HG02642 (cell line): ENCODE results near the gene TRIM46.
"Not testable (repeated sequence)": the region's sequence is repeated elsewhere in the genome, so short reads cannot be mapped to it uniquely, and the experiment has no call there.

Experiments
- ATAC-seq: cut with Tn5 transposase; IDR thresholded peaks from one replicate; pipeline ENCODE4 v1.9.1; 2021; ENCODE audit warnings: mild to moderate bottlenecking; ENCODE audit not compliant: unreplicated experiment, poor library complexity

The TRIM46 gene

DNA sequence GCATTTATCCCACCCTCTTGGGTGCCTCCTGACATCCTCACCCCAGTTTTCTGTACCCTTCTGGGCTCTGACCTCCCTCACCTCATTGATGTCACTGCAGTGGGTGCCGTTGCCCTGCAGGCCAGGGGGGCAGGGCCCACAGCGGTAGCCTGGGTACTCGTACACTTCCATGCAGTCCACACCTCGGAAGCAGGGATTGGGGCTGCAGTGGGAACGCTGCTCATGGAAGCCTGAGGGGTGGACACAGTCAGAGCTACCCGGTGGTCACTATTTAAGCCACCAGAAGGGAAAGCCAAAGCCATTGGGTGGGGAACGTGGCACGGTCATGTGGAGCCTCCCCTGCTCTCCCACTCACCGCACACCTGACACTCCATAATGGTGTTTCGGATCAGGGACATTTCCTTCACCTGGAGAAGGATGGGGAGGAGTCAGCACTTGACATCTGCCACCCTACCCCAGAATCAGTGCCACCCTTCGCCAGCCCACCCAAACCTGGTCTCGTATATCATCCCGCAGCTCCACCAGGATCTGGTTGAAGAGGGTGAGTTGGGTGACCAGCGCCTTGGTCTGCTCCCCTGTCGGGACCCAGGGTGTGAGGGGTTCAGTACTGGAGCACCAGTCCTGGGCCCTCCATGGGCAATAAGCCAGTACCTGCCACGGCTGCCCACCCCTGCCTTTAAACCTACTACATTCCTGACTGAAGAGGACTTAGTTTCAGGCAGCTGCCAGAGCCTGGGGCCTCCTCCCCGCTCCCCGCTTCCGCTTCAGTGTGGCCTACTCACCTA is 29.3 kb downstream of the TRIM46 start:
- ATAC-seq: no peak

DNA sequence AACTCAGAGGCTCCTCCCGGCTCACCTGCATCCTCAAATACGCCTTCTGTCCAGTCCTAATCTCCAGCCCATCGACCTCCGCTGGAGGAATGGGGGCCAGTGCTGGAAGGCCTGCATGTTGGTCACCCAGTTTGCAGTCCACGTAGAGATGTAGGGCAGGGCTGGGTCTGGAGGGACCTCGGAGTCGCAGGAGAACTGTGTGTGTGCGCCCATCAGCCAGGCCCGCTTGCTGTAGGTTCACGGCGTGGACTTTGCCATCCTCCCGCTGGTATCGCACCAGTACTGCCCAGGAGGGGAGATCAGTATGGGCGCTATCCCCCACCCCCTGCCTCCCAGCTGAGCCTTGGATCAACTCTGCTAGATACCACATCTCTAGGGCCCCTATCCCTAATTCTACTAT is 31.4 kb downstream of the TRIM46 start:
- ATAC-seq: no peak

DNA sequence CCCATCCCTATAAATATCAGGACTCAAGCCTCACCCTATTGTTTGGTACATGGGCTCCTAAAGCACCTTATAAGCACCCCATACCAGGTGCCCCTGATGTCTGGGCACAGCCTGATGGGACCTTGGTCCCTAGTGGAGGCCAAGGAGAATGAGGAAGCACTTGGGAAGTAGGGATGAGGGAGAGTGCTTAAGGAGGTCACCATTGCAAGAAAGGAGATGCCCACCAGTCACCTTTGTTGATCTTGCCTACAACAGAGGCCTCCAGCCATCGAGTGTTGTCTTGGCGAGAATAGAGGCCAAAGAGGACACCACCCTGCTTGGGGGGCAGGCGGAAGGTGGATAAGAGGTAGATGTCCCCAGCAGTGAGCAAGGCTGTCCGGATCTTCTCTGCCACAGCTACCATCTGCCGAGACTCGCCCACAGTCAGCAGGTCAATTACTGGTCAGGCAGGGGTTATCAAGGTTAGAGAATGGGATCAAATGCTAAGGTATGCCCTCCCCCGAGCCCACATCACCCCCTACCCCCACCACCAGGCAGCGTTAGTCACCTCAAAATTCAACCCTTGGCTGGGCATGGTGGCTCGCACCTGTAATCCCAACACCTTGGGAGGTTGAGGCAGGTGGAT is 32.4 kb downstream of the TRIM46 start:
- no peak for ATAC-seq

DNA sequence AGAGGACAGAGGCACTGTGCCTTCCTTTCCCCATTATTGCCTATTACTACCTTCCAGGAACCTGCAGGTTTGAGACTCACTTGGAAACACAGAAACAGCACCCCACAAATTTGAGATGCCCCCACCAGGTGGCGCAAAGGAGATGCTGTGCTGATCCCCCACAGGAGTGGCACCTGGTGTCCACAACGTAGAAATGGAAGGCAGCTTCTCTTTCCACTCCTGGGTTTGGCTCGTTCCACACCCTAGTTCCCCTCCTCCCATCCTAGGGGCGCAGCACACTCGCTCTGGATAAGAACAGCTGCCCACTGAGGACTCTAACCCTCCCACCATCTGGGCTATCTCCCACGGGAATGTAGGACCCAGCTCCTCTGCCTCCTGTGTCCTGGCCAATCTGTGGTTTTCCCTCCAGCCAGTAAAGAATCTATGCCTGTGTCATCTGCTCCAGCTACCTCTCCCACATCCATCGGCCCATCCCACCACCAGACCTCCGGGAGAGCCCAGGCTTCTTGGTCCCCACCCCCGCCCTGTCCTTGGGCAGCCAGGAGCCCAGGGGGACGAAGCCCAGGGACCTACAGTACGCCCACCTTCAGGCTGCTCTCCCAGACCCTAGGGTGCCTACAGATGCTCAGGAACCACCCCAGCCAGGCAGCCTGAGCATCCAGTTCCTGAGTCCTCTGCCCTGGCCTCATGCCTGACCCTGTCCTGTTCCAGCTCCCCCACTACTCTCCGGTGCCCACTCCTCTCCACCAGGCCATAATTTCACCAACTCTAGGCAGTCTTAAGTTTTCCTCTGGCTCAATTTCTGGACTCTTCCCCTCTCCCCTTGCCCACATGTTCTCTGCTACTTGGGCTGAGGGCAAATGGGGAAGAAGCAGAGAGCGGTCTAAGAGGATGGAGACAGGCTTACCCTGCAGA is 33.5 kb downstream of the TRIM46 start:
- ATAC-seq: no peak

DNA sequence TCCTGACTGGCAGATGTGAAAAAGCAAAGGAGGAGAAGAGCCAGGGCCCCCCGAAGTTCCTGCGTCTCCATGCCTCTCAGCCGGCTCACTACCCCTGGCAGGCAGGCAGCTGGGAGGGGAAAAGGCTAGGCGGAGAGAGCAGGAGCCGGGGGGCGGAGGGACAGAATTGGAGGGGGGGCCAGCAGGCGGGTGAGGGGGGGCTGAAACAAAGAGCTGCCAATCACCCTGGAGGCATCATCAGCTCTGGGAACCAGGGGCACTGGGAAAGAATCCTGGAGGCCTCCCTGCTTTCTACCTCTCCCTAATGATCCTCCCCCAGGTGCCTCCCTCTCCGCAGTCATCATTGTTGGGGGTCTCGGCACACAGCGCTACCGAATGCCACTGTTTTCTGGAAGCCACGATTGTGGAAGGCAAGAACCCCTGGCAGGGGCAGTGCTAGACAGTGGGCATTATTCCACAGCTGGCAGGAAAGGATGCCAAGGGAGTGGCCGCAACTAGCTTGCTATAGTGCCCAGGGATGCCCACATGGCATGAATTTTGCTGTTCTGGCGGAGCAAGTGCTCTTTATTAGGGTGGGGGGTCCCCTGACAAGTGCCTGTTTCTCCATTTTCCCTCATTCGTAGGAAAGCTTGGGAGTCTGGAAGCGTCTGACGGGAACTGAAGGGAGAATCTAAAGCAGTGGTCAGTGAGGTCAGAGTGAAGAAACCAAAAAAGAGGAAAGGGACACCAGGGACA is 34.3 kb downstream of the TRIM46 start, which contains the start of gene THBS3:
THBS3 (minus strand) TSS at position 92 of the 735 bp plus-strand sequence; CDS start at position 71, 21 bp downstream.
- no peak for ATAC-seq

DNA sequence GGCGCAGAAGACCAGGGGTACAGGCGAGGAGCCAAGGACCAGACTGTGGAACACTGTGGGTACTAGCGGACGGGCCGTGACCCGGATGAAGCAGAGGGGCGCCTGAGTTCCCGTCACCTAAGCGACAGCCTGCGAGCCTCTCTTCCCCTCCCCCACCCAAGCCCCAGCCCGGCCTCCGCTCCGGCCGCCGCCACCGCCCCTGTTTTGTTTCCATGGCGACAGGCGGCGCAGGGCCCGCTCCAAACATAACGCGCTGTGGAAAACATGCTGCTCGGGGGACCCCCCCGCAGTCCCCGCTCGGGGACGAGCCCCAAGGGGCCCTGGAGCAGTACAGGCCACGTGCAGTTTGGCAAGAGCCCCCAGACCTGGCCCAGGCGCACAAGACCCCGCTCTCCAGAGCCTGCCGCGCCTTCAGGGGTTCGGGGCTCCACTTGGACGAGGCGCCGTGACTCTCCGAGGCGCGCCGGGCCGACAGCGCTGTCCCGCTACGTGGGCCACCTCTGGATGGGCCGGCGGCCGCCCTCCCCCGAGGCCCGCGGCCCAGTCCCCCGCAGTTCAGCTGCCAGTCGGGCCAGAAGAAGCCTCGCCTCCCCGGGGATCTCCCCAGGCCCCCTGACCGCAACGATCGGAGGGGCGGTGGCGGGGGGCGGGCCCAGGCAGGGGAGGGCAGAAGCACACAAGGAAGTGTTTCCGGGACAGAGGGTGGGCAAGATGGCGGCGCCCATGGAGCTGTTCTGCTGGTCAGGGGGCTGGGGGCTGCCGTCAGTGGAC is 35.1 kb downstream of the TRIM46 start, which contains the start of gene MTX1:
MTX1 (plus strand) TSS at position 155 of the 771 bp plus-strand sequence; CDS start at position 265, 110 bp downstream.
- ATAC-seq: peak; percentile 76

DNA sequence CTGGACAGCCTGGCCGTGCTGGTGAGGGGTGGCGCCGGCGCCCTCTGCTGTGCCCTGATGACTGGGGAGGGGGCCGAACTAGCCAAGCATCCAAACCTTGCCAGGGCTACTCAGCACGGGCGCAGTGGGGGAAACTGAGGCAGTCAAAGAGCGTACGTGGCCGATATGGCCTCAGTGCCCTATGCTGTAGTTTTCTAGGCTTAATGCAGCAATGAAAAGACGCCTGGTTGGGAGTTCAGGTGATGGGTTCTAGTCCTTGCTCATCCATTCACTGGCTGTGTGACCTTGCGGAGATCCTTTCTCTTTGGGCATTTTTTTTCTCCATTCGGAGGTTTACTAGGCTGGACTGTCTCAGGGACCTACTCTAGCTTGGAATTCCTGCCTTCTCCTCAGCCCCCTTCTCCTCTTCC is 35.7 kb downstream of the TRIM46 start:
- ATAC-seq: no peak

DNA sequence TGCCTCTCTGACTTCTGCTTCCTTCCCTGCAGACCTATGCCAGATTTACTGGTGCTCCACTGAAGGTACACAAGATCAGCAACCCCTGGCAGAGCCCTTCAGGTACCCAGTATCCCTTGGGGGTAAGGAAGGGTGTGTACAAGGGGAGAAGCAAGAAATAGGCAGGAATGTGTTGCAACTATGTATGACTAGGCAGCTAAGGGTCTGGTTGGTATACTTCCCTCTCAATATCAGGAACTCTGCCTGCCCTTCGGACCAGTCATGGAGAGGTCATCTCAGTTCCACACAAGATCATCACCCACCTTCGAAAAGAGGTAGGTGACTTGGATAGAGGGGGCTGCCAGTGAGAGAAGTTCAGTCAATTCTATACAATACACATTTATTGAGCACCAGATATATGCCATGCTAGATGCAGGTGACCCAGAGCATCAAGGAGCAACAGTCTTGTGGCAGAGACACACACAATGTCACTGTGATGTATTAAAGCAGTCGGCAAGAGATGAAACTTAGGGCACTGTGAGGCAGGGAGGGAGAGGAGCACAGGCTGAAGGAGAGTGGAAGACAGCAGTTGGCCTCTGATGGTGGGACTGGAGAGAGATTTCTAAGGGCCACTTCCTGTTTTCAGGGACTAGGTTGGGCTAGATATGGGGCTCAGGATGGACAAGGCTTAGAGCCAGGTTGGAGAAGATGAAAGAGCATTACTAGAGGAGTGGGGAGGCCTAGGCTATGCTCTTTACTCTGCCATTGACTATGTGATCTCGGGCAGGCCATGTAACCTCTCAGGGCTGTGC is 36.9 kb downstream of the TRIM46 start:
- no peak for ATAC-seq

DNA sequence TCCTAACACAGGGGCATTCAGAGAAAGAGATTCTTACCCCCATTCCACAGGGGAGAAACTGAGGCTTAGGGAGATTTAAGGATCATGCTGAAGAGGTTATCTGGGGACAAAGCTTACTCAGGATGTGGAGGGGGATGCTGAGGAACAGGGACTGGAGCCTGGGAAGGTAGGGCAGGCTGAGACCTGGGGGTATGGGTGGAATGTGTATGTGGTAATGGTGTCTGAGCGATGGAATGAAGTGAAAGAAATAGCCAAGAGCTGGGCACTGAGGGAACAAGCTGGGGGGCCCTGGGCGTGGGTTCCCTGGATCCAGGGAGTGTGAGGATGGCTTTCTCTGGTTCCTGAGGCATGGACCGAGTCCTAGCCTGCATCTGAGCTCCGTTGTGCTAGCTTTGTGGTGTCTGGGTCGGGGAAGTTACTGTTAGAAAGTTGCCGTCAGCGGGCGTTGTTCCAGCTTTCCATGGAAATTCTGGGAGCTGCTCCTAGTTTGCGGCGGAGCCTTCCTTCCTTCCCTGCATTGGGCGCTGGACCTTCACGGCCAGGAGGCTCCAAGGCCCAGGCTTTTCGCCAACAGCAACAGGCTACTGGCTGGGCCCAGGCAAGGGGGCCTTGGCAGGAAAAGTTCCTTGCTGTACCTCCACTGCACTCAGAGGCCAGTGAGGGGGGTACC is 37.9 kb downstream of the TRIM46 start:
- ATAC-seq: not testable (repeated sequence)

DNA sequence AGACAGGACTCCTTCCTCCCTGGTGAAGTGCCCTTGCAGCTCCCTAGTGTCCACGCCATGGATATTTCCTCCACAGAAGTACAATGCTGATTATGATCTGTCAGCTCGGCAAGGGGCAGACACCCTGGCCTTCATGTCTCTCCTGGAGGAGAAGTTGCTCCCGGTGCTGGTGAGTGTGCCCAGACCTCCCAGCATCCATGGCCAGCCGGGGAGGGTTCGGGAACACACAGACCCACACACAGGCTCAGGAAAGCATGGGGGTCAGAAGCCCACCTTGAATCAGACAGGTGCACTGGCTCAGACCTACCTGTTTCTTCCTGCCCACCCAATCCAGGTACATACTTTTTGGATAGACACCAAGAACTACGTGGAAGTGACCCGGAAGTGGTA is 38.4 kb downstream of the TRIM46 start:
- ATAC-seq: not testable (repeated sequence)

DNA sequence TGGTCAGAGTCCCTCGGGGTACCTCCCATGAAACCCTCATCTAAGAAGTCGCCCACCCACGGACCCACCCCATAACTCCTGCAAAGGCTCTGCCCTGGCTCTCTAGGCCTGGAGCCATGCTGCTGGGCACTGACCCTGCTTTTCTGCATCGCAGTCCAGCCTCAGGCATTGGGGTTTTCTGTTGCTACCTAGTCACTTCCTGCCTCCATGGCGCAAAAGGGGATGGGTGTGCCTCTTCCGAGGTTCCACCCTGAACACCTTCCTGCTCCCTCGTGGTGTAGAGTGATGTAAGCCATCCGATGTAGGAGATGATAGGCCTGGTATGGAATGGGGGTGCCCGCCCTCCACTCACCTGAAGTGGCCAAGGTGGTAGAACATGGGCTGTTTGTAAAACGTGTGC is 41.1 kb downstream of the TRIM46 start:
- not testable (repeated sequence) for ATAC-seq

DNA sequence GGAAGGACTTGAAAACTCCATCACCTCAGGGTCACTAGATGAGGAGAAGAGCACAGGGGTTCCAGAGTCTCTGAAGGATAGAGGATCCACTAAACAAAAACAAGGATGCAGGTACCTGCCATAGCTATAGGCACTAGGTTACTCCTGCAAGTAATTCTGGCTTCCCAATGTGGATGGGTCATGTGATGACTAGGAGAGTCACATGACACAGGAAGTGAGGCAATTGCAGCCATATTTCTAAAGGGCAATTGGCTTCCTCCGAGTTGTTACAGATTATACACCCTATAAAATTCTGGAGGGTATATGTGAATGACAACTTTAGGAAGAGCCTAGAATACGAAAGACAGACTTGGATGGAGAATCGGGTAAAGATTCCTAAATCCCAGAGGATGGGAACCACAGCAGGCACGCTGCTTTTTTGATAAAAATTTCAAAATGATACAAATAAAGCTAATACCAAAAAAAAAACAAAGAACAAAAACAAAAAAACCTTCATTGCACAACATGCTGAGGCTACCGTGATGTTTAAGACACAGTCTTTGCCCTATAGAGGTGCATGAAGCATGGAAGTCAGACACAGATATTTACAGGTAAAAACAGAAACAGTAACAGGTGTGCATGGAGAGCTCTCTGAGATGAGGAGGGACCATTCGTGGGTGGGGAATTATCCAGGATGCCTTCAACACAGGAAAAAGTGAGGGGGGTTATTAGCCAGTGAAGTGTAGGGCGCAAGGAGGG is 45.4 kb downstream of the TRIM46 start:
- no peak for ATAC-seq

DNA sequence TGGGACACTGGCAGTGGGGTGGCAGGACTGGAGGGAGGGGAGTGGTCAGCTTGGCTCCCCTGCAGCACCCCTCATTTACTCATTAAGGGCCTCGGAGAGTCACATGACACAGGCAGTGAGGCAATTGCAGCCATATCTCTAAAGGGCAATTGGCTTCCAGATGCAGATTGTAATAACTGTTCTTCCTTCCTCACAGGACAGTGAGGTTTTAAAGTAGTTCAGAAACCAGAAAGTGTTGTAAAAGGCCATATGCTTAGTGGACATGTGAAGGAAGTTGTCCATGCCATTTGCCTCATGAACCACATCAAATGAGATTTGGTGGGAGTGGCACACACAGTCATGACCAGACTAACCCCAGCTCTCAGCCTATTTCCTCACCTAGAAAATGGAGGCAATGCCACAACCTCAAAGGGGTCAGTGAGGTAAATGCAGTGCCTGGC is 46.0 kb downstream of the TRIM46 start:
- ATAC-seq: no peak

DNA sequence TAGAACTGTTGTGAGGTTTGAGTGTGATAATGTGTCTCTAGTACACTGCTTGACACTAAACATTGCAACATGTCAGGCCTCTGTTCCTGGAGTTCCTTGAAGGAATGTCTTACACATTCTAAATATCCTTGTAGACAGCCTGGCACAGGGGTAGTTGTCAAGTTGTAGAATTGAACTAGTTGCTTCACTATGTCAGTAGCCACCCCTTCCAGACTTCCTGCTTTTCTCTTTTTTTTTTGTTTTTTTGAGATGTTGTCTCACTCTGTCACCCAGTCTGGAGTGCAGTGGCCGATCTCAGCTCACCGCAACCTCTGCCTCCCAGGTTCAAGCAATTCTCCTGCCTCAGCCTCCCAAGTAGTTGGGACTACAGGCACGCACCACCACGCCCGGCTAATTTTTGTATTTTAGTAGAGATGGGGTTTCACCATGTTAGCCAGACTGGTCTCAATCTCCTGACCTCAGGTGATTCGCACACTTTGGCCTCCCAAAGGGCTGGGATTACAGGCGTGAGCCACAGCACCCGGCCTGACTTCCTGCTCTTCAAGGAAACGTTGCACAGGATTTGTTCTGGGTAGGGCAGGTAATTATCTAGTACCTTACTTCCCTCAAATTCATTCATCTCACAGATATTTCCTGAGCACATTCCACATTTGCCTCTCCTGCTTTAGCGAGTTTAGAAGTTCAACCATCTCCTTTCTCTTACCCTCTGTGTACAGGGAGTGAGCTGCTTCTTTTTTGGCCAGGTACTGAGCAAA is 46.7 kb downstream of the TRIM46 start:
- ATAC-seq: not testable (repeated sequence)

DNA sequence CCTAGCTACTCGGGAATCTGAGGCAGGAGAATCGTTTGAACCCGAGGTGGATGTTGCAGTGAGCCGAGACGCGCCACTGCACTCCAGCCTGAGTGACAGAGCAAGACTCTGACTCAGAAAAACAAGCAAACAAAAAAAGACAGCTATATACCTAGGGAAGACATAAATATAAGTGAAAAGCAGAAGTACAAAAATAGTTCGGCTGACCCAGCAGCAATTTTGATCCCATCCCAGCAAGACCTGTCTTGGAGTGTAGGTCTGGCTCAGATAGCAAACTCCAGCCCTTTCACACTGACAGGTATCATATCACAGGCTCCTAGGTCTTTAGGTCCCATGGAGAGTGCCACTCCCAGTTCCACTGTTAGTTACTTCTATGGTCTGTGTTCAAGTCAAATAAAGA is 49.4 kb downstream of the TRIM46 start:
- no peak for ATAC-seq

DNA sequence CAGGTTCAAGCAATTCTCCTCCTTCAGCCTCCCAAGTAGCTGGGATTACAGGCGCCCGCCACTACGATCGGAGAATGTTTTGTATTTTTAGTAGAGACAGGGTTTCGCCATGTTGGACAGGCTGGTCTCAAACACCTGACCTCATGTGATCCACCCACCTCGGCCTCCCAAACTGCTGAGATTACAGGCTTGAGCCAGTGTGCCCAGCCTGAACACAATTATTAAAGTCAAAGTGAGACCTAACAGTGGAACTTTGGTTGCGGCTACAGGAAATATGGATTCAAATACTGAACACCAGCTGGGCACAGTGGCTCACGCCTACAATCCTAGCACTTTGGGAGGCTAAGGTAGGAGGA is 51.7 kb downstream of the TRIM46 start:
- not testable (repeated sequence) for ATAC-seq
